ENCODE measurements around the gene CABLES2.

CABLES2 gene

GRCh38 chr20:62359491-62360121 lies 47.5 kb downstream of the CABLES2 start:
- no peak for DNase-seq (ENCODE audit: low read depth)

GRCh38 chr20:62359043-62359490 lies 48.0 kb downstream of the CABLES2 start:
- DNase-seq (ENCODE audit: low read depth): no peak

- DNase-seq (ENCODE audit: low read depth): no peak
Measured at GRCh38 chr20:62358171-62359042, 48.7 kb downstream of the CABLES2 start.

- no peak for DNase-seq (ENCODE audit: low read depth)
Measured at GRCh38 chr20:62357681-62358080, 49.4 kb downstream of the CABLES2 start.

GRCh38 chr20:62357187-62357667 lies 49.9 kb downstream of the CABLES2 start:
- DNase-seq (ENCODE audit: low read depth): no peak

- DNase-seq (ENCODE audit: low read depth): no peak
Measured at GRCh38 chr20:62356589-62357186, 50.4 kb downstream of the CABLES2 start.

- no peak for DNase-seq (ENCODE audit: low read depth)
Measured at GRCh38 chr20:62355878-62356588, 51.1 kb downstream of the CABLES2 start.

GRCh38 chr20:62355516-62355877 lies 51.6 kb downstream of the CABLES2 start:
- DNase-seq (ENCODE audit: low read depth): no peak

- DNase-seq (ENCODE audit: low read depth): no peak
Measured at GRCh38 chr20:62354811-62355341, 52.2 kb downstream of the CABLES2 start.

- no peak for DNase-seq (ENCODE audit: low read depth)
Measured at GRCh38 chr20:62354031-62354808, 52.9 kb downstream of the CABLES2 start.

- DNase-seq (ENCODE audit: low read depth): no peak
Measured at GRCh38 chr20:62353289-62354030, 53.6 kb downstream of the CABLES2 start.

GRCh38 chr20:62352402-62353288 lies 54.4 kb downstream of the CABLES2 start:
- DNase-seq (ENCODE audit: low read depth): no peak

- no peak for DNase-seq (ENCODE audit: low read depth)
Measured at GRCh38 chr20:62351469-62352401, 55.4 kb downstream of the CABLES2 start.

- DNase-seq (ENCODE audit: low read depth): no peak
Measured at GRCh38 chr20:62350629-62351422, 56.3 kb downstream of the CABLES2 start.

GRCh38 chr20:62350098-62350628 lies 56.9 kb downstream of the CABLES2 start:
- no peak for DNase-seq (ENCODE audit: low read depth)

- no peak for DNase-seq (ENCODE audit: low read depth)
Measured at GRCh38 chr20:62349556-62350097, 57.5 kb downstream of the CABLES2 start.

GRCh38 chr20:62348604-62349003 lies 58.5 kb downstream of the CABLES2 start:
- no peak for DNase-seq (ENCODE audit: low read depth)
